ENCODE results near the gene ABCA2.
A peak's percentile ranks its signal among the peaks of the same experiment; 100 is the strongest.

Gene ABCA2, protein sequence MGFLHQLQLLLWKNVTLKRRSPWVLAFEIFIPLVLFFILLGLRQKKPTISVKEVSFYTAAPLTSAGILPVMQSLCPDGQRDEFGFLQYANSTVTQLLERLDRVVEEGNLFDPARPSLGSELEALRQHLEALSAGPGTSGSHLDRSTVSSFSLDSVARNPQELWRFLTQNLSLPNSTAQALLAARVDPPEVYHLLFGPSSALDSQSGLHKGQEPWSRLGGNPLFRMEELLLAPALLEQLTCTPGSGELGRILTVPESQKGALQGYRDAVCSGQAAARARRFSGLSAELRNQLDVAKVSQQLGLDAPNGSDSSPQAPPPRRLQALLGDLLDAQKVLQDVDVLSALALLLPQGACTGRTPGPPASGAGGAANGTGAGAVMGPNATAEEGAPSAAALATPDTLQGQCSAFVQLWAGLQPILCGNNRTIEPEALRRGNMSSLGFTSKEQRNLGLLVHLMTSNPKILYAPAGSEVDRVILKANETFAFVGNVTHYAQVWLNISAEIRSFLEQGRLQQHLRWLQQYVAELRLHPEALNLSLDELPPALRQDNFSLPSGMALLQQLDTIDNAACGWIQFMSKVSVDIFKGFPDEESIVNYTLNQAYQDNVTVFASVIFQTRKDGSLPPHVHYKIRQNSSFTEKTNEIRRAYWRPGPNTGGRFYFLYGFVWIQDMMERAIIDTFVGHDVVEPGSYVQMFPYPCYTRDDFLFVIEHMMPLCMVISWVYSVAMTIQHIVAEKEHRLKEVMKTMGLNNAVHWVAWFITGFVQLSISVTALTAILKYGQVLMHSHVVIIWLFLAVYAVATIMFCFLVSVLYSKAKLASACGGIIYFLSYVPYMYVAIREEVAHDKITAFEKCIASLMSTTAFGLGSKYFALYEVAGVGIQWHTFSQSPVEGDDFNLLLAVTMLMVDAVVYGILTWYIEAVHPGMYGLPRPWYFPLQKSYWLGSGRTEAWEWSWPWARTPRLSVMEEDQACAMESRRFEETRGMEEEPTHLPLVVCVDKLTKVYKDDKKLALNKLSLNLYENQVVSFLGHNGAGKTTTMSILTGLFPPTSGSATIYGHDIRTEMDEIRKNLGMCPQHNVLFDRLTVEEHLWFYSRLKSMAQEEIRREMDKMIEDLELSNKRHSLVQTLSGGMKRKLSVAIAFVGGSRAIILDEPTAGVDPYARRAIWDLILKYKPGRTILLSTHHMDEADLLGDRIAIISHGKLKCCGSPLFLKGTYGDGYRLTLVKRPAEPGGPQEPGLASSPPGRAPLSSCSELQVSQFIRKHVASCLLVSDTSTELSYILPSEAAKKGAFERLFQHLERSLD (N-terminal part only)

GRCh38 chr9:137027369-137028262, at the start of gene ABCA2:
ABCA2 (minus strand) TSS chr9:137028237; CDS start chr9:137028140, 97 bp downstream.
- no peak for DNase-seq (ENCODE audit: low read depth in 4 of 4, low spot score in 1 of 4)

- peak in 1 of 4 experiments; percentile 41 for DNase-seq (ENCODE audit: low read depth in 4 of 4, low spot score in 1 of 4)
Measured at GRCh38 chr9:137077010-137077747, 49.1 kb upstream of the ABCA2 start, which contains the start of gene UAP1L1. UAP1L1 (plus strand) TSS chr9:137077517; CDS start chr9:137077533, 16 bp downstream.

DNA sequence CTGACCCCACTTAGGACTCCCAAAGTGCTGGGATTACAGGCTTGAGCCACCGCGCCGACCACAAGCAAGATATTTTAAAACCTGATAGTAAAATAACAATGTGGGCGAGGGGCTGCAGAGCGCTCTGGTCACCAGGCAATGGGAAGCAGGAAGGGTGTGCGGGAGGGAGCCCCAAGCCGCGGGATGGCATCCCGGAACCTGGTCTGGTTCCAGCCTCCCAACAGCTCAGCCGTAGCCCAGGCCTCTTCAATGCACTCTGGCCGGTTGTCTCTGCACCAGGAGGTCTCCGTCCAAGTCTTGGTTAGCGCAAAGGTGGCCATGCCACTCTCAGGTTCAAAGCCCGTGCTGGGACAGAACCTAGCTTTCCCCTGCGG, 48.6 kb upstream of the ABCA2 start:
- DNase-seq (ENCODE audit: low read depth in 4 of 4, low spot score in 1 of 4) = no peak

DNA sequence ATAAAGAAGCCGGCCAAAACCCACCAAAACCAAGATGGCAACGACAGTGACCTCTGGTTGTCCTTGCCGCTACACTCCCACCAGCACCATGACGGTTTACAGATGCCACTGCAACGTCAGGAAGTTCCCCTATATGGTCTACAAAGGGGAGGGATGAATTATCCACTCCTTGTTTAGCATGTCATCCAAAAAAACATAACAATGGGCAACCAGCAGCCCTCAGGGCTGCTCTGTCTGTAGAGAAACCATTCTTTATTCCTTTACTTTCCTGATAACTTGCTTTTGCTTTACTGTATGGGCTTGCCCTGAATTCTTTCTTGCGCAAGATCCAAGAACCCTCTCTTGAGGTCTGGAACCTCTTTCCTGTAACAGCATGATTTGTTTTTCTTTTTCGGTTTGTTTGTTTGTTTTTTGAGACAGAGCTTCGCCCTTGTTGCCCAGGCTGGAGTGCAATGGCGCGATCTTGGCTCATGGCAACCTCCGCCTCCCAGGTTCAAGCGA, 47.3 kb upstream of the ABCA2 start:
- no peak for DNase-seq (ENCODE audit: low read depth in 4 of 4, low spot score in 1 of 4)

DNA sequence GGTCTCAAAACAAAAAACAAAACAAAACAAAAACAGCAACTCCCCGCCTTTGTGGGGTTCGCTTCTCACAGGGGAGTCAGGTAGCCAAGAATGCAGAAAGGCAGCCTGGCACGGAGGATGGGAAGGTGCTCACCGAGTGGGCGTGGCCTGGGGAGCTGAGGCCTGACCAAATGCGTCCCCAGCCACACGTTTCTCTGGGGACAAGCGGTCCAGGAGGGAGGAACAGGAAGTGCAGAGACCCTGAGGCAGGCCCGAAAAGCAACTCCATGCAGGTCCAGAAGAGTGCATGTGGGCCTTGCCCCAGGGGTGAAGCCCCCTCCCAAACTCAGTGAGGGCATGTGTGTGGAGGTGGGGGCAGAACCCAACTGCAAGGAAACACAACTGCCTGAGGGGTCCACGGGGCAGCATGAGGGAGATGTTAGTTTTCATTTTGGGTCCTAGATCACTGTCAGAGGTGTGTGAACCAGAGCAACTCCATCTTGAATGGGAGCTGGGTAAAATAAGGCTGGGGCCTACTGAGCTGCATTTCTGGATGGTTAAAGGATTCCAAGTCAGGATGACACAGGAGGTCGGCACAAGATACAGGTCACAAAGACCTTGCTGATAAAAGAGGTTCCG, 46.7 kb upstream of the ABCA2 start:
- no peak for DNase-seq (ENCODE audit: low read depth in 4 of 4, low spot score in 1 of 4)

GRCh38 chr9:137073992-137074399, 46.0 kb upstream of the ABCA2 start:
- no peak for DNase-seq (ENCODE audit: low read depth in 4 of 4, low spot score in 1 of 4)

DNA sequence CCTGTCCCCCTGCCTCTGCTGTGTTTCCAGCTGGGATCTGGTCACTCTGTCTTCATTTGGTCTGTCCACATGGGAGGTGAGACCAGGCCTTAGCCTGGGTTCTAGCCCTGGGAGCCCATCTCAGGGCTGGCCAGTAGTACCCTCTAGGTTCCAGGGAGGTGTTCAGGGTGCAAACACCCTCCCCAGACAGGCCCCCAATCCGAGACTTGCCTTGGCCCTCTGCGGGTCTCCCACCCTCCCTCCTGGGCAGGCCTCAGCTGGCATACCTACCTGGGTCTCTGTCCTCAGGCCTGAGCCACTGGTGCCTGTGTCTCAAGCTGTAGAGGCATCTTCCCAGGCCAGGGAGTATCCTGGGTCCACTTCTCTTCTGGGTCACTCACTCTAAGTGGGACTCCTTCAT, 43.2 kb upstream of the ABCA2 start:
- no peak for DNase-seq (ENCODE audit: low read depth in 4 of 4, low spot score in 1 of 4)

DNA sequence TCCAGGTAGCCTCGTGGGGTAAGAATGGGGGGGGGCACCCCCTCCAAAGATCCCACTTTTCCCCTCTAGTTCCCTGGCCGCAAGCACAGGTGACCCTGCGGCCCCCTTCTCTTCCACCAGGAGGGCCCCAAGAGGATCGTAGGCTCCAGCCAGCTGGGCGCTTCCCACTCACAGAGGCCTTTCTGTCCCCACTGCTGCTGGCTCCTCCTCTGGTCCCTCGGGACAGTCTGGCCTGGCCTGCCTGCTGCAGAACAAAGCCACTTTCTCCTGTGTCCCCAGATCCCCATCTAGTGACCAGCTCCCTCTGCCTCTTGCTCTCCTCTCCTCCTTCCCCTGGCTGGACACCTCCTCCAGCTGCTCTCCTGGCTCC, 42.9 kb upstream of the ABCA2 start:
- DNase-seq (ENCODE audit: low read depth in 4 of 4, low spot score in 1 of 4) = no peak

- DNase-seq (ENCODE audit: low read depth in 4 of 4, low spot score in 1 of 4) = peak in 3 of 4 experiments; percentile 55 to 82 (median 73)
Measured at GRCh38 chr9:137070201-137070905, 42.3 kb upstream of the ABCA2 start, which contains the start of gene SAPCD2. SAPCD2 (minus strand) TSS chr9:137070557; CDS start chr9:137070460, 97 bp downstream.

DNA sequence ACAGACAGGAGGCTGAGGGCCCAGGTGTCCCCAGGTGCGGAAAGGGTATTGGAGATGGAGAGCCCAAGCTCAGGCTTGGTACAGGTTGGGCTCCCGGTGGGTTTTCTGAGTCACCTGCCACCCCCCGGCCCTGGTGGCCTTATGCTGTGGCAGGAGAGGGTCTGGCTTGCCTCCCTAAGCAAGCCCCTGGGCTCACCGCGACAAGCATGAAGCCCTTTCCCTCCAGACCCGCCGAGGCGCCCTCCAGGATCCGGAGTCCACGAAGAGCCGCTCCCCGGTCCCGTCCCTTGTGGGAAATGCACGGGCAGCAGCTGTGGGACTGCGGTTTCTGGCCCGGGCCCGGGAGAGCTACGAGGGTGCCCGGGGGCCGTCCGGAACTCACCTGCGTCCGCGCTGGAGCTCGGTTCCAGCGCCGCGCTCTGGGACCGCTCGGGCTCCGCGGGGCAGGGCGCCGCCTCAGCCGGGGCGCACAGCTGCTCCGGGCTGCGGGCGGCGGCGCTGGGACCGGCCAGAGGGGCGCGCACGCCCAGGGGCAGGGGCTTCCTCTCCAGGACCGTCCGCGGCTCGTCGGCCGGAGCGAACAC, 41.6 kb upstream of the ABCA2 start:
- DNase-seq (ENCODE audit: low read depth in 4 of 4, low spot score in 1 of 4) = no peak

DNA sequence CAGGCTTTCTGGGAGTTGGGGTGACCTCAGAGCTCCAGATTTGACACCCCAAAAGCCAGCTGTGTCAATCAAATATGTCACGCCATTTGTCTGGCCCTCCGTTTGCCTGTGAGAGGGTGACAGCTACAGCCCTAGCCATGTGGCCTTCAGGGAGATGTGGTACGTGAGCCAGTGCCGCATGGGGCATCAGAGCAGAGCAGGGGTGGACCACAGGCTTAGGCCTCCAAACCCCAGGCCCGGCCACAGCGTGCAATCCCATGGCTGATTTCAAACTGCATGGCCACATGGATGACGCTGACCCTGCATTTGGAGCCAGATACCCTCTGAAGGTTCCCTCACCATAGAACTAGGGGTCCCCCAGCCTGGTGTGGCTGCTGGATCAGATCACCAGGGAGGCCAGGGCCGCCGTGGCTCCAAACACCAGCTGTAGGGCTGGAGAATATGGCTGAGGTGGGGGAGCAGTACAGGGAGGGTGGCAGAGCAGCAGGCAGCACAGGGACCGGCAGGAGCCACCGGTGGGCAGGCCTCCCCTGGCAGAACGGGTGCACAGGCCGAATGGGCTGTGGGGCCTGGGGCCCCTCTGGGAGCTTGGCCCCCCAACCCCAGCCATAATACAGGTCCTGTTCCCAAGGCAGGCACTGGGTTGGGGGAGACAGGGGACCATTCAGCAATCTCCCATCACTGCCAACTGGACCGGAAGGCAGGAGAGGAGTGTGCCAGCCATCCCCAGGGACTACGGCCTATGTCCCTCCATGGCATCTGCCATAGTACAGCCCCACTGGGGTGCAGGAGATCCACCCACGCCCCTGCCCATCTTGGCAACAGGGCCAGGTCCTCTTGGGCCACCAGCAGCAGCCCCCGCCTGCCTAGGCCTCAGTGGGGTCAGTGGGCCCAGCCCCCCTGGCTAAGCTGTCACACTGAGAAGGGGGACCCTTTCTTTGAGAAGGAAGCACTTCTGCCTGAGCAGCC, 40.8 kb upstream of the ABCA2 start:
- DNase-seq (ENCODE audit: low read depth in 4 of 4, low spot score in 1 of 4) = no peak

- DNase-seq (ENCODE audit: low read depth in 4 of 4, low spot score in 1 of 4) = peak; percentile 67 to 79 (median 72)
Measured at GRCh38 chr9:137067860-137068538, 40.0 kb upstream of the ABCA2 start.

DNA sequence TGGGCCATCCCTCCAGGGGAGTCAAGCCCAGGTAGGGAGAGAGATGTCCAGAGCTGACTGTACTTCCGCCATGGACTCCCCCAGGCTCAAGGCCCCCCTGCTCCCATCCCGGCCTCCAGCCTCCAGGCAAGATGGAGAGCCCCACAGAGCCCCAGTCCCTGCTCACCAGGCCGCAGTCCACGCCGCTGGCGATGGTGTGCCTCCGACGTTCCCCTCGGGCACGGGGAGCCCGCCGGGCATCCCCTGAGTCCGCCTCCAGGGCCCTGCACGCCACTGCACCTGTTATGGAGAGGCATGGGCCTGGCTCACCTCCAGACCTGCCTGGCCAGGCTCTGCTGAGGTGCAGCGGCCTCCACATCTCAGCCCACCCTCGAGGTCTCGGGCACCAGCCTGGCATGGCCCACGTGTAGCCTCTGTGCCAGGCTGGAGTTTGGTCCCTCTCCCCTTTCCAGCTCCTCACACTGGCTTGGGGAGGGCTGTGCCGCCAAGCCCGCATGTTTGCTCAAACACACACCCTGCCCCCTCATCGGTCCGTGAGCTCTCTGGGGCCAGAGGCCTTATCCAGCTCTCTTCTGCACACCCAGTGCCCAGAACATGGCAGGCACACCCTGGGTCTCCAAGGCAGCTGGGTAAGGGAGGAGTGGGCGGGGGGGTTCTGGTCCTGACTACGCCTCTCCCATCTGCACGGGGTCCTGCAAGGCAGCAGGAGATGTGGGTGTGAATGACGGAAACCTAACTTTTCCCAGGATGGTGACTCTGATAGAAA, 38.2 kb upstream of the ABCA2 start:
- DNase-seq (ENCODE audit: low read depth in 4 of 4, low spot score in 1 of 4) = no peak

- DNase-seq (ENCODE audit: low read depth in 4 of 4, low spot score in 1 of 4) = no peak
Measured at GRCh38 chr9:137065336-137065967, 37.4 kb upstream of the ABCA2 start.

DNA sequence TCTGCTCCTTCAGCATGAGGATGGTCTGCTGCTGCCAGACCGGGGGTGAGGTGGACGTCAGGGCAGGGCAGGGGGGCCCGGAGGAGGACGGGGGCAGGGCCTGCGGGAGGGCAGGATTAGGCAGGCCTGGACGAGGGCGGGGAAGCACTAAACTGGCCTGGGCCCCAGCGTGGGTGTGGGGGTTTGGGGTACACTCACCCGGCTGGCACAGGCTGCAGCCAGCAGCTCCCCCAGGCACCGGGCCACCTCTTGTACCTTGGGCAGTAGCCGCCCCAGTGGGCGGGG, 36.8 kb upstream of the ABCA2 start:
- no peak for DNase-seq (ENCODE audit: low read depth in 4 of 4, low spot score in 1 of 4)
